IPS-18a (cell line): ENCODE results near the gene NOTCH2.
"Not testable (repeated sequence)": the region's sequence is repeated elsewhere in the genome, so short reads cannot be mapped to it uniquely, and the experiment has no call there.

Experiments used
- H3K27ac ChIP-seq: one replicate; pipeline ENCODE4 v1.5.1; 2013; ENCODE audit warnings: low read length
- H3K27me3 ChIP-seq: one replicate; pipeline ENCODE4 v1.6.1; 2013; ENCODE audit warnings: mild to moderate bottlenecking, low read length; ENCODE audit not compliant: control insufficient read depth, insufficient read depth
- H3K36me3 ChIP-seq: one replicate; pipeline ENCODE4 v1.6.1; 2013; ENCODE audit warnings: low read depth, low read length; ENCODE audit not compliant: control insufficient read depth
- H3K4me1 ChIP-seq: one replicate; pipeline ENCODE4 v1.6.1; 2013; ENCODE audit warnings: low read depth, low read length; ENCODE audit not compliant: control insufficient read depth
- H3K4me3 ChIP-seq: one replicate; pipeline ENCODE4 v1.5.1; 2013; ENCODE audit warnings: low read length
- H3K9ac ChIP-seq: one replicate; pipeline ENCODE4 v1.6.1; 2013; ENCODE audit warnings: mild to moderate bottlenecking, low read length, moderate library complexity
- H3K9me3 ChIP-seq: one replicate; pipeline ENCODE4 v1.6.1; 2013; ENCODE audit warnings: low read depth, low read length; ENCODE audit not compliant: control insufficient read depth

NOTCH2 gene

DNA sequence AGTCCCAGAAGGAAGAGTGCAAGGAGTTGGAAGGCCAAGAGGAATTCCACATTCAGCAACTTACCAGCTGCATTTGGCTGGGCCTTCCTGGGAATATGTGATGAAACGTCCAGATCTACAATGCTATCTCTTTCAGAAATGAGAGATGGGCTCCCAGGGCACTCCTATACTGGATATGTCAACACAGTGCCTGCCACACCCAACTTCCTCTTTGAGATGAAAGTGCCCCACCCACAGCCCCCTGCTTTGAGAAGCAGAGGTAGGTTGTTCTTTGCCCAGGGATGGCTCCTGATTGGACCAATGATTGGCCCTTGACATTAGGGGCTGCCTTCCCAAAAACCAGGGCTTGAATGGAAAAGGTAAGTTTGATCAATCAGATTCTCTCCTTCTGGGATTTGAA, 31.1 kb upstream of the NOTCH2 start:
- not testable (repeated sequence) for H3K36me3 ChIP-seq, H3K9ac ChIP-seq

DNA sequence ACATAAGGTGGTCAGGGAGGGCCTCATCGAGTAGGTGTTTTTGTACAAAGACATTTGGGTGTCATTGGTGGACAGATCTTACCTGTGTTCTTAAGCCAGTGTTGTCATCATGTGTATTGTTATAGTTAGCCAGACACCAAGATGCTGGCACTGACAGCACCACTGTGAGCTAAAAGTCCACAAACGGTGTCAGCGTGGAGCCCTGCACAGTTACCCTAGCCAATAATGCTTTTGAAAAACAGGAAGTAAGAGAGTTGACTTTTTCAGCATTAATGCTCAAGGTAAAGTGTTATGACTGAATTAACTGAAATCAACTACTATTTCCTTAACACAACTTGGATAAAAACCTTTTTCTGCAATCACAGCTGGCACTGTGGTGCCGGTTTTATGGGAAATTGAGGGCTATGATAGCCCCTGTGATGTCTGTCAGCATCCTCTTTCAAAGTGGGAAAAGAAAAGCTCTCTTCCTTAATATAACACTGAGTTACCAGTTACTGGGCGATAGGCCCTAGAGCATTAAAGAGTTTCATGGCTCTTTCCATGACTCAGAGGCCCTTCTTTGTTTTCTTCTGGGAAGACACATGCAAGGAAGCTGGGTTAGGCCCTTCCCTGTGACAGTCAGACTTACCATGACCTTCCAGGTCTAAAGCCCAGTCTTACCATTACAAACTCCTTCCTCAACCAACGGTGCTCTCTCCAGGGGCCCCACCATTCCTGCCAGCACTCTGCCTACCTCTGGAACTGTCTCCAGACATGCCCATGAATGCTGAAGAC, 29.7 kb upstream of the NOTCH2 start:
- H3K36me3 ChIP-seq, H3K9me3 ChIP-seq, H3K27me3 ChIP-seq: not testable (repeated sequence)

More for the DNA sequence above, 31.1 kb upstream of the NOTCH2 start:
- not testable (repeated sequence) for H3K9me3 ChIP-seq, H3K4me3 ChIP-seq, H3K4me1 ChIP-seq, H3K27ac ChIP-seq, H3K27me3 ChIP-seq

DNA sequence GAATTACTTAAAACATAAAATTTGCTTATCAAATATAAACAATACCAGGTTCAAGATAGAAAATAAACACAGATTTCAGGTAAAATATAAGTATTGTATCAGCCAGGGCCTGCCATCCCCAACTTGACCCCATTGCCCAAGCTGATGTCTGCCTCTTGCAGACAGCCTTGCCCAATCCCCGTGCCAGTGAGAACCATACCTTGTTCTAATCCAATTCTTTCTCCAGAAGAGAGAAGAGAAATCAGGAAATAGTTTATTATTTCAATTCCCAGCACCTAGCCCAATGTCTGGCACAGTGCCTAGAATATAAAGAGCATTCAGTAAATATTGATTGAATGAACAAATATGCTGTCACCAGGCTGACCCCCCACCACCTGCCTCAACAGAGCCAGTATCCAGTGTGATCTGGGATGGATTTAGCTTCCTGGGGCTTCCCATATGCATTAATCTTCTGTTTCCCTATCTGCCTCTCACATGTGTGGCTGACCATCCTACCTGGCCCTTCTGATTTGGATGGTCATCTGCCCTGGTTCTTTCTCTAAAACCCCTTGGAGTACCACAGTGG, 27.6 kb upstream of the NOTCH2 start:
- H3K9ac ChIP-seq, H3K27ac ChIP-seq, H3K9me3 ChIP-seq, H3K4me1 ChIP-seq, H3K4me3 ChIP-seq, H3K27me3 ChIP-seq, H3K36me3 ChIP-seq: not testable (repeated sequence)

More for the DNA sequence above, 29.7 kb upstream of the NOTCH2 start:
- not testable (repeated sequence) for H3K4me1 ChIP-seq, H3K4me3 ChIP-seq, H3K9ac ChIP-seq, H3K27ac ChIP-seq

DNA sequence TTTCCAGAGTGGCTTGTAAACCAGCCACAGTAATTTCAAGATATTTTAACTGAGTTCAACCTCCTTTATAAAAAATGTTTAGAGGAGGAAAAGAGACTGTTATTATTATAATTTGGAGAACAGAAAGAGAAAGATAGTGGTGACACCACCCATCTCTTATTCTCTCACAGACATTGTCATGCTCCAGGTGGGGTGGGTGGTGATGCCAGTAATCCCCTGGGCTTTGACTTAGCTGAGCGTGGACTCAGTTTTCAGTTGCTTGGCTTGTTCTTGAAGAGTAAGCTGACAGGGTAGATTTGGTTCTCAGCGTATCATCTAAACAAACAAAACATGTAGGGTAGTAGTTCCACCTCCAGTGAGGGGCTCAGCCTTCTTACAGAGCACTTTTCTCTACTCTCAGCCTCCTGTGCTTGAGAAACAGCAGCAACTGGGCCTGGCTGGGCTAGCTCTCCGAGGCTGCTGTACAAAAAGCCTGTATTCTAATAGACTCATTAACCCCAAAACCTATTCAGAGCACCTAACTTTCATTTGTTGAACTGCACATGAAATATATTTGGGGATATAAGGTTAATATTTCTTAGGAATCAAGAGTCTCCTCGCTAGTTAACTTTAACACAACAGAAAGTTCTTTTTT, 24.2 kb upstream of the NOTCH2 start:
- H3K4me1 ChIP-seq, H3K36me3 ChIP-seq, H3K27ac ChIP-seq, H3K9me3 ChIP-seq, H3K4me3 ChIP-seq, H3K27me3 ChIP-seq, H3K9ac ChIP-seq: not testable (repeated sequence)

DNA sequence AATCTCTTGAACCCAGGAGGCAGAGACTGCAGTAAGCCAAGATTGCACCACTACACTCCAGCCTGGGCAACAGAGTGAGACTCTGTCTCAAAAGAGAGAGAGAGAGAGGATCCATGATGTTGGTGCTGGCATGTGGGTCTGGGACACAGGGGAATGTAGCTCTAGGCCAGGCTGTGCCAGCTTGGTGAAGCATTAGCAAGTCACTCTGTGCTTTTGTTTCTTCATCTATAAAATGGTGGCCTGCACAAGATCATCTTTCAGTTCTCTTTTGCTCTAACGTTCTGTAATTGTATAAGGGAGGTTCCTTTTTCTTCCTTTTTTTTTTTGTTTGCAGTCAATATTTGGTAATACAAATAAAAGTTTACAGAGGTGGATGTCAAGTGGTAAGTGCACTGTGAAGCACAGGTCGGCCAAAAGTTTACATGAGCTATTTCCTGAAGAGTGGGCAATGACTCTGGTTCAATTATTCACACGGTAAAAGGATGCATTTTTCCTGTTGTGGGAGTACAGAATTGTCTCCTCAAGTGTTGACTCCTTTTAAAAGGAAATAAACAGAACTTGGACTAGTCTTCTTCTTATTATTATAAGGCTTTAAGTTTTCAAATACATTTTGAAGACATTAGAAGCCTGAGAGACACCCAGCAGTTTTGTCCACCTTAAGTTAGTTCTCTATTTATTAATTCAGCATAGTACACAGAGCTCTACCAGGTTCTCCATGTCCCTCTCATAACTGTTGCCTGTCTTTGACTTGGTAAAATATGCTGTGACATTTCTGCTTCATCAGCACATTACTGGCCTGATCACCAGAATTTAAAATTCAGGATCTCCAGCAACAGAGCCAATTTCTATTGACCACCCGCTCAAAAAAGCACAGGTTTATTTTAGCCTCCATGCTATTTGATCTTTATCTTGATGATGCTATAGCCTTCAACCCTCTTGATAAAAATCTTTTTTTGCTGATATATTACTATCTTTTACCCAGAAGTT, 23.1 kb upstream of the NOTCH2 start:
- not testable (repeated sequence) for H3K9ac ChIP-seq, H3K9me3 ChIP-seq, H3K4me1 ChIP-seq, H3K4me3 ChIP-seq, H3K27ac ChIP-seq, H3K36me3 ChIP-seq, H3K27me3 ChIP-seq

DNA sequence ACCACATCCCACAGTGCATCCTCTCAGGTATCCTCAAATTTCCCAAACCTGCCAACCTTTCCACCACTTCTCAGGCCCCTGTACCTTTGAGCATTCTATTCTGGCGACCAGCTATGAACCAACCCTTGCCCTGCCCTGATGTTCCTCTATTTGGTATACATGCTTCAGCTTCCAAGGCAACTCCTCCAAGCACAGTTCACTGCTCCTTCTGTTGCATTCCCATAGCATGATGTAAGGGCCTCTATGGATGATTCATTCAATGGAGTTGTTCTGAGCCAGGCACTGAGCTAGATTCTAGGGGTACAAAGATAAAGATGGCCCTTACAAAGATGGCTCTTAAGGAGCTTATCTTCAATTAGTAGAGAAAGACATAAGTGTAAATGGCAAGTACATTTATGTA, 21.4 kb upstream of the NOTCH2 start:
- not testable (repeated sequence) for H3K9me3 ChIP-seq, H3K9ac ChIP-seq, H3K27ac ChIP-seq, H3K4me1 ChIP-seq, H3K27me3 ChIP-seq, H3K36me3 ChIP-seq, H3K4me3 ChIP-seq

DNA sequence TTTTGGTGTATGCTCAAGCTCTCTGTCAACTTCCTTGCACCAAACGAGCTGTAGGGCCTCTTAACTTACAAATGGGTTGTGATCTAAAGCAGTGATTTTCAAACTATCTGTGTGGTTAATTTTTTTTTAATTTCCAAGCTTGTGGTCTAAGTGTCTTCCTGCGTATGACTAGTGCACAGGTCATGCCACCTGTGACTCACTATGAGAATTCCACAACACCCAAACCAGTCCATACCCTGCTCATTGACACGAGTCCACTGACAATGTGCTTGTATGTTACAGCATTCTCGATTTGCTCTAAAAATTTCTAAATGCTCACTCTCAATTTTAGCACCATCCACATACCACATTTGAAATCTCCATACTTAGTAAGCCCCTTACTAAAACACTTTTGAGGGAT, 18.5 kb upstream of the NOTCH2 start:
- not testable (repeated sequence) for H3K9me3 ChIP-seq, H3K4me3 ChIP-seq, H3K36me3 ChIP-seq, H3K4me1 ChIP-seq, H3K27ac ChIP-seq, H3K9ac ChIP-seq, H3K27me3 ChIP-seq

DNA sequence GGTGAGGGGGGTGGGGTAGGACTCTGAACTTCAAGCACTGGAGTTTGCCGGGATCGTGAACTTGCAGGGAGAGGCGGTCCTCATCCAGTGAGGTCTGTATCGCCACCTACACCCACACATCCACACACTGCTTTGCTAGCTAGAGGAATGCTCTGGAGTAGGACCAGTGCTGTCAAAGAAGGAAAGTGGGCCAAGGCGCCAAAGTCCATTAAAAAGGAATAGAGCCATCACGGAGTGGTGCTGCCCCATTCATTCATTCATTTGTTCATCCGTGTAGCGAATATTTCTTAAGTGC, 405 bp upstream of the NOTCH2 start:
- not testable (repeated sequence) for H3K9ac ChIP-seq, H3K27me3 ChIP-seq, H3K27ac ChIP-seq, H3K36me3 ChIP-seq, H3K4me1 ChIP-seq, H3K9me3 ChIP-seq, H3K4me3 ChIP-seq

DNA sequence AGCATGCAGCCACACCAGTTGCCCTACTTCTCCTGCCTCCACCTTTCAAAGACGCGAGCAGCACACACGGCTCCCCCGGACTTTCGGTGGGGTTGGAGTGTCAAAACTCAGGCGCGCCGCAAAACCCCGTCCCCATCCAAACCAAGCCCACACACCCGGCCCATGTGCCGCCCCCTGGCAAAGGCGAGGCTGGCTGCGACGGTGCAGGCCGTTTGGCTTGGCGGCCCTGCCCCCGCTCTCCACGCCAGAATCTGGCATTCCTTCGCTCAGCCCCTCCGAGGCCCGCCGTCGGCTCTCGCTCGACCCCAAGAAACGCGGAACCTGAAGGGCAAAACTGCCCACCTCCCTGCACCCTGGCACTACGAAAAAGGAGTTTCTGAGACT, 787 bp downstream of the NOTCH2 start:
- H3K27ac ChIP-seq, H3K9me3 ChIP-seq, H3K9ac ChIP-seq, H3K4me1 ChIP-seq, H3K36me3 ChIP-seq, H3K27me3 ChIP-seq: not testable (repeated sequence)
- H3K4me3 ChIP-seq, result peak overlapping the region; percentile 39

DNA sequence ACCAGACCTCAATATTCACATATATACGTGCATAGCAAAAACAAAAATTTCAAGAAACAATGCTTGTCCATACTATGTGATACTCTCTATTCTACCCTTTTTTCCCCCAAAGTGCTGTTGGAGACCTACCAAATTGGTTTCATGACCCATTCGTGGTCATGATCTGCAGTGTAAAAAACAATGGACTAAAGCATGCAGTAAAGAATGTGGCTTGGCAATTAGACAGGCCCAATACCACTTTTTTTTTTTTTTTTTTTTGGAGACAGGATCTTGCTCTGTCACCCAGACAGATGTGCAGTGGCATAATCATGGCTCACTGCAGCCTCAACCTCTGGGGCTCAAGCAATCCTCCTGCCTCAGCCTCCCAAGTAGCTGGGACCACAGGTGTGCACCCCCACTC, 21.3 kb downstream of the NOTCH2 start:
- not testable (repeated sequence) for H3K4me3 ChIP-seq, H3K36me3 ChIP-seq, H3K27ac ChIP-seq, H3K9me3 ChIP-seq, H3K27me3 ChIP-seq, H3K4me1 ChIP-seq, H3K9ac ChIP-seq

DNA sequence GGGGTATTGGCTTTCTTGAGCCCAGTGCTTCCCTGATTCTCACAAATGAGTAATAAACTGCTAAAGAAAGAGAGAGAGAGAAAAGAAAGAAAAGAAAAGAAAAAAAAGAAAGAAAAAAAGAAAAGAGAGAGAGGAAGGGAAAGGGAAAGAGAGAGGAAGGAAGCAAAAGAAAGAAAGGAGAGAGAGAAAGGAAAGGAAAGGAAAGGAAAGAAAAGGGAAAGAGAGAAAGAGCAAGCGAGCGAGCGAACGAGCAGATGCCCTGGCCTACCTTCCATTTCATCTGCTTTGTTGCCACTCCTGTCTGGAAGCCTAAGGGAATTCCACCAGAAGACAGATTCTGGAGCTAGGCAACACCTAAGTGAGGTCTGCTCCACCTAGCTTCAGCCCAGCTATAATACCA, 27.7 kb downstream of the NOTCH2 start:
- not testable (repeated sequence) for H3K9ac ChIP-seq, H3K4me3 ChIP-seq, H3K27me3 ChIP-seq, H3K27ac ChIP-seq, H3K4me1 ChIP-seq, H3K9me3 ChIP-seq, H3K36me3 ChIP-seq
